Measurements from ENCODE around the gene TNFSF9.
"Not testable (repeated sequence)": the region's sequence is repeated elsewhere in the genome, so short reads cannot be mapped to it uniquely, and the experiment has no call there.

Gene TNFSF9

DNA sequence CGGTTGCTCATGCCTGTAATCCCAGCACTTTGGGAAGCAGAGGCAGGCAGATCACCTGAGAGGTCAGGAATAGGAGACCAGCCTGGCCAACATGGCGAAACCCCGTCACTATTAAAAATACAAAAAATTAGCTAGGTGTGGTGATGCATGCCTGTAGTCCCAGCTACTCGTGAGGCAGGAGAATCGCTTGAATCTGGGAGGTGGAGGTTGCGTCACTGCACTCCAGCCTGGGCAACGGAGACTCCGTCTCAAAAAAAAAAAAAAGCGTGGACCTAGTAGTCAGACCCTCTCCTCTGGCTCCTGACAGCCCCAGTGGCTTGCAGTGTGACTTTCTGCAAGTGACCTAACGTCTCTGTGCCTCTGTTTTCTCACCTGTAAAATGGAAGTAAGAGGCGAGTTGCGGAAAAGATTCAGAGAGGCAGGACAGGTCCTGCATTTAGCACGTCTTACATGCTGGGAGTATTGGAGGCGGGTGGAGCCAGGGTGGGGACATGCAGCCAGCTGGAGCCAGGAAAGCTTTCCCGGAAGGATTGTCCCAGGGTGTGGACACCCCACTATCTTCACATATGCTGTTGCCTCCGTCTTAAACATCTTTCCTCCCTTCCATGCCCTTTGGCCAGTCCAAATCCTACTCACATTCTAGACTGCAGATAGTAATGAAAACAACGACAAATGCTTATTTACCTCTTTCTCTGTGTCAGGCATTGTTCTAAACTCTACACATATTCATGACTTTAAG, 31.6 kb upstream of the TNFSF9 start:
- peaks cover 55% of the 10 kb centered on the region for H3K27me3 Mint-ChIP-seq

DNA sequence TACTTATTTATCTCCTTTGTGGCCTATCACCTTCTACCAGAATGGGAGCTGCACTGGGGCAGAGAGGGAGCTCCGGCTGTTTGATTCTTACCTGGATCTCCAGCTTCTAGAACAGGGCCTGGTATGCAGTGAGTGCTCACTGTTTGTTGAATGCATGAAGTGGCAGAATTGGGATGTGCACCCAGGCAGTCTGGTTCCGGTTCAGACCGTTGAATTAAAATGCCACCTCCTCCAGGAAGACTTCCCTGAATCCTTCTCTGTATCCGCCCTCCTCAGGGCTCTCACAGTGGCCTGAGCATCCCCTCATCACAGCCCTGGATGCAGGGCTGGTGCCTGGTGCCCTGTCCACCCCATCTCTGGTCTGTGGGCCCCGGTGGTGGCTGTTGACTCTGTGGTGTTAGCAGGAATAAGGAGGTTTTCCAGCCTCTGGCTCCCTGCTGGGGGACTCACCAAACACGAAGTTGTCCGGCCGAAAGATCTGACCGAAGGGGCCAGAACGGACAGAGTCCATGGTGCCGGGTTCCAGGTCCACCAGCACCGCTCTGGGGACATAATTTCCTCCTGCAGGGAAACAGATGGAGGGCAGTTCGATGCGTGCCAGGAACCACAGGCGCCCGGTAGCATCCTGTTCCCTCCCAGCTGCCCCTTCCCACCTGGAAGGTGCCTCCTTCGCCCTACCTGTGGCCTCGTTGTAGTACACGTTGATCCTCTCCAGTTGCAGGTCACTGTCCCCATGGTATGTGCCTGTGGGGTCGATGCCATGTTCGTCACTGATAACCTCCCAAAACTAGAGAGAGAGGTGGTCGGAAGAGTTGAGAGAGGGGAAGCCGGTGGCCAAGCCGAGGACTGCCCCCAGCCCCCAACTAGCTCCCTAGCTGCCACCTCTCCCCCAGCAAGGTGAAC, 29.7 kb upstream of the TNFSF9 start:
- Mint-ChIP-seq H3K27me3 (peaks cover 55% of the 10 kb centered on the region), H3K9me3 (no peaks in the 10 kb centered on the region), H3K27ac (no peak overlapping the region), H3K36me3 (no peaks in the 10 kb centered on the region), H3K4me1 (peaks cover 28% of the 10 kb centered on the region), H3K4me3 (peak overlapping the region; percentile 61)
- CTCF ChIA-PET: interaction anchor here (0.6 kb wide), 1 partner anchor 442 kb away, joined by 3 read pairs; no protein-coding TSS in a partner anchor
- DNase-seq: no peak

More for the DNA sequence above, 31.6 kb upstream of the TNFSF9 start:
- no peaks in the 10 kb centered on the region for H3K36me3 Mint-ChIP-seq
- peaks cover 20% of the 10 kb centered on the region for H3K4me1 Mint-ChIP-seq
- H3K4me3 Mint-ChIP-seq: no peak overlapping the region
- CTCF ChIA-PET: no interaction called here
- no peaks in the 10 kb centered on the region for H3K9me3 Mint-ChIP-seq
- no peak for DNase-seq
- no peak overlapping the region for H3K27ac Mint-ChIP-seq

DNA sequence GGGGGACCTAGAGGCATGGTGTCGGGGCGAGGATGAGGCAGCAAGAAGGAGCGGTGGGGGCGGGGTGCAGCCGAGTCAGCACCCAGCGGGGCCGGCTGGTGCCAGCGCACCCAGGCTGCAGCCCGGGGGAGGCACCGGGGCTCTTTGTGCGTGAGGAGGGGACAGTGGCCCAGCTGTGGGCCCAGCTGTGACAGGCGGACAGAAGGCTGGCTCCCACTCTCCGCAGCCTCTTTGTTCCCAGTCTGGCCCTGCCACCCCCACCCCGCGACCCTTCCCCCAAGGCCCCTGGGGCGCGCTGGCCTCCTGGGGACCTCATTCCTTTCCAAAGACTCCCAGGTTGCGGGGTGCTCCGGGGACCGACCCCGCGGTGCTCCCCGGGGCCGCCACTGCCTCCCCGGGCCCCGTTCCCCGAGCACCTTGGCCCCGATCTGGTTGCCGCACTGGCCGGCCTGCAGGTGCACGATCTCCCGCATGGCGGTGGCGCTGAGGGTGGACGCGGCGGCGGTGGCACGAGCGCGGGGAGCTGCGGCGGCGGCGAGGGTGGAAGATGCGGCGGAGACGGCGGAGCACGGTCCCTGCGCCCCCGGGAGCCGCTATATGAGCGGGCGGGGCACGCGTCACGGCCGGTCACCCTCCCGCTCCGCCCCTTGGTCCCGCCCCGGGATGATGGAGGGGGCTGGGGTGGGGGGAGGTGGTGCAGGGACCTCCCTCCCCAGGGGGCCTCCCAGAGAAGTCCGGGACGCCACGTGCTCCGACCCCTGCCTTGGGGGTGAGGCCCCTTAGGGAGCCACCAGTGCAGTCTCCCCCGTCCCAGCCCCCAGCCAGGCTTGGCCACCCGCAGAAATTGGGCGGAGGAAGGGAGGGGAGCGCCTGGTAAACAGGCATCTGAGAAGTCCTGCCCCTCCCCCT, 28.8 kb upstream of the TNFSF9 start, which contains the start of gene TUBB4A:
TSS of gene TUBB4A (minus strand) at position 570 of the 909 bp plus-strand sequence. CDS start at position 473, 97 bp downstream.
- no peak within 1 kb of the TSS for H3K27ac Mint-ChIP-seq
- H3K9me3 Mint-ChIP-seq: no peaks in the 10 kb centered on the region
- peaks cover 55% of the 10 kb centered on the region for H3K27me3 Mint-ChIP-seq
- H3K4me3 Mint-ChIP-seq: peak within 1 kb of the TSS; percentile 62
- DNase-seq: peak; percentile 63
- H3K4me1 Mint-ChIP-seq: peaks cover 28% of the 10 kb centered on the region
- CTCF ChIA-PET: interaction anchor here (0.6 kb wide), 2 partner anchors 30 to 441 kb away, joined by 3 to 4 read pairs; no protein-coding TSS in a partner anchor
- no peaks in the 10 kb centered on the region for H3K36me3 Mint-ChIP-seq

DNA sequence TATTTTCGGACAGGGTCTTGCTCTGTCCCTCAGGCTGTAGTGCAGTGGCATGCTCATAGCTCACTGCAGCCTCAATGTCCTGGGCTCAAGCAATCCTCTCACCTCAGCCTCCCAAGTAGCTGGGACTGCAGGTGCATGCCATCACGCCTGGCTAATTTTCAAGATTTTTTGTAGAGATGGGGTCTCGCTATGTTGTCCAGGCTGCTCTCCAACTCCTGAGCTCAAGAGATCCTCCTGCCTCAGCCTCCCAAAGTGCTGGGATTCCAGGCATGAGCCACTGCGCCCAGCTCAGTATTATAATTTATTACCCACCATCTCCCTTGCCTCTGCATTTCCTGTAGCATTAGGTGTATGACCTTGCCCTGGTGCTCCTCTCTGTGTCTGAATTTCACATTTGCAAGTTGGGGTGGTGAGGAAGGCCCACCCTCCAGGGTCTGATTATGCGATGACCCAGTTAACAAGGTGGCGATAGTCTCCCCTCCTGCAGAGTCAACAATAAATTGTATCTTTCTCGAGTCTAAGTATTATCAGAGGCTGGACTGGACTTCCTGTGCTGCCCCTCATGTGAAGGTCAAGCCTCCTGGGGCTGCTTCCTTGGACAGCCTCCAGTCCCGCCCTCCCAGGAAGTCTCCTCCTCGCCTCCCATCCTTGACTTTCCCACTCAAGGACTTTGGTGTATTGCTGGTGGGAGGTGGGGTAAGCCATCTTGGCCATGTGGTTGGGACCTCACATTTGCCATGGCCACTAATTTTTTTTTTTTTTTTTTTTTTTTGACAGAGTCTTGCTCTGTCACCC, 27.2 kb upstream of the TNFSF9 start:
- peak overlapping the region; percentile 29 for H3K4me3 Mint-ChIP-seq
- no peak for DNase-seq
- H3K9me3 Mint-ChIP-seq: no peaks in the 10 kb centered on the region
- CTCF ChIA-PET: interaction anchor here (0.6 to 1.9 kb wide), 4 partner anchors 11 to 360 kb away, joined by 3 to 5 read pairs (median 4); partner anchors contain the start of gene DENND1C
- H3K4me1 Mint-ChIP-seq: peaks cover 25% of the 10 kb centered on the region
- H3K36me3 Mint-ChIP-seq: no peaks in the 10 kb centered on the region
- peaks cover 54% of the 10 kb centered on the region for H3K27me3 Mint-ChIP-seq
- no peak overlapping the region for H3K27ac Mint-ChIP-seq

DNA sequence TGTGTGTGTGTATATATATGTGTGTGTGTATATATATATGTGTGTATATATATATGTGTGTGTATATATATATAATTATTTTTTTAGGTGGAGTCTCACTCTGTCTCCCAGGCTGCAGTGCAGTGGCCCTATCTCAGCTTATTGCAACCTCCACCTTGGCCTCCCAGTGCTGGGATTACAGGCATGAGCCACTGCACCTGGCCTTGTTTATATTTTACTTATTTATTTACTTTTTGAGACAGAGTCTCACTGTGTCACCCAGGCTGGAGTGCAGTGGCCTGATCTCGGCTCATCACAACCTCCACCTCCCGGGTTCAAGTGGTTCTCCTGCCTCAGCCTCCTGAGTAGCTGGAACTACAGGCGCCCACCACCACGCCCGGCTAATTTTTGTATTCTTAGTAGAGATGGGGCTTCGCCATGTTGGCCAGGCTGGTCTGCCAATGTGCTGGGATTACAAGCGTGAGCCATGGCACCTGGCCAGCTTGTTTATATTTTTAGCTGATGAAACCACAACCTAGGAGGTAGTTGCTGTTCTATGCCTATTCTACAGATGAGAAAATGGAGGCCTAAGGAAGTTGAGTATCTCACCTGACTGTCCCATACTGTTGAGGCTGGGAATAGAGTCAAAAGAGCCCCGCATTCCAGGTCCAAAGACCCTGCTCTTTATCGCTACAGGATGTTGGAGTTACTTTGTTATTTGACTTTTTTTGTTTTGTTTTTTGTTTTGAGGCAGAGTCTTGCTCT, 22.6 kb upstream of the TNFSF9 start:
- not testable (repeated sequence) for H3K36me3 Mint-ChIP-seq, H3K27ac Mint-ChIP-seq, H3K4me3 Mint-ChIP-seq, H3K9me3 Mint-ChIP-seq, DNase-seq
- peaks cover 16% of the 10 kb centered on the region for H3K27me3 Mint-ChIP-seq
- peaks cover 15% of the 10 kb centered on the region for H3K4me1 Mint-ChIP-seq
- CTCF ChIA-PET: interaction anchor here (1.2 kb wide), 1 partner anchor 10 kb away, joined by 4 read pairs; no protein-coding TSS in a partner anchor

DNA sequence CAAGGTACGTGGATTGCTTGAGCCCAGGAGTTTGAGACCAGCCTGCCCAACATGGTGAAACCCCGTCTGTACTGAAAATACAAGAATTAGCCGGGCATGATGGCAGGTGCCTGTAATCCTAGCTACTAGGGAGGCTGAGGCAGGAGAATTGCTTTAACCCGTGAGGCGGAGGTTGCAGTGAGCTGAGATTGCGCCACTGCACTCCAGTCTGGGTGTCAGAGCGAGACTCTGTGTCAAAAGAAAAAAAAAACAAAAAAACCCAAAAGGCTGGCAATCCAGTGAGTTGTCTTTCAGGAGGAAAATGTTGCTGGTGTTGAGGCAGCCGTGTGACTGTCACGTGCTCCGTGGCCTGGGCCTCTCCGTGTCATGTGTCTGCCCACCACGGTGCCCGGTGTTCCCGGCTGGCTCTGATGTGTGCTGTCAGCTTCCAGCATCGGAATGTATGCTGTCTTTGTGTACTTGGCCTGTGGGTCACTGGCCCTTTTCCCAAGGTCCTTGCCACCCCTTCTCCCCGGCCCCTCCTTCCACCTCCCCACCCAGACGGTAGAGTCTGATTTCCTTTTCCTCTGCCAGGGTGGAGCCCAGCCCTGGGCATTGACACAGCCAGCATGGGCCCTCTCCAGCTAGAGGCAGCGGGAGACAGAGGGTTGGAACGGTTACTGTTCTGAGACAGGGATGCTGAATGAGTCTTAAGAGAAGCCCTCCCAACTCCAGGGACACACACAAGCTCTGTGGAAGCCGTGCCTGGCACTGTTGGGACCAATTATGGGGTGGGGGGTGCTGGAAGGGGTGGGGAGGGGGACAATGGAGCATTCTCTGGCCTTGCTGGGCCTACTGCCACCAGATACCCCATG, 21.5 kb upstream of the TNFSF9 start:
- DNase-seq: no peak

DNA sequence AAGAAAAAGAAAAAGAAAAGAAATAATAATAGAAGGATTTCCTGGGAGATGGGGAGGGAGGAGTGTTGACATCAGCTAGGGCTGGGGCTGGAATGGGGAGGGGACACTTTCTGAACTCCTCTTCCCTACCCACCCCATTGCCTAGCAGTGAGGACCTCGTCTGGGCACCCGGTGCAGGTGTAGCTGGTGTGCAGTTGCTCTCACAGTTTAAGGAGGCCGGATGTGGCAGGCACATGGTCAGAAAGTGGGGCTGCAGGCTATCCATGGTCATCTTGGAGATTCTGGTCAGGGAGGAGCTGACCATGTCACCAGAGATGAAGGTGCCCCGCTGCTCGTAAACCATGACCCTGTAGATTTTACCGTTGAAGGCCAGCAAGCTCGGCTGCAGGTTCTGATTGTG, 20.2 kb upstream of the TNFSF9 start:
- Mint-ChIP-seq H3K4me3 (no peak overlapping the region), H3K36me3 (no peaks in the 10 kb centered on the region), H3K9me3 (no peaks in the 10 kb centered on the region), H3K27me3 (peaks cover 17% of the 10 kb centered on the region), H3K27ac (no peak overlapping the region), H3K4me1 (peaks cover 9% of the 10 kb centered on the region)
- no peak for DNase-seq
- CTCF ChIA-PET: interaction anchor here (0.6 kb wide), 1 partner anchor 104 kb away, joined by 3 read pairs; no protein-coding TSS in a partner anchor

More for the DNA sequence above, 21.5 kb upstream of the TNFSF9 start:
- Mint-ChIP-seq H3K9me3 (no peaks in the 10 kb centered on the region), H3K4me1 (peaks cover 10% of the 10 kb centered on the region), H3K27me3 (peaks cover 13% of the 10 kb centered on the region), H3K36me3 (no peaks in the 10 kb centered on the region), H3K4me3 (no peak overlapping the region), H3K27ac (no peak overlapping the region)
- CTCF ChIA-PET: no interaction called here

DNA sequence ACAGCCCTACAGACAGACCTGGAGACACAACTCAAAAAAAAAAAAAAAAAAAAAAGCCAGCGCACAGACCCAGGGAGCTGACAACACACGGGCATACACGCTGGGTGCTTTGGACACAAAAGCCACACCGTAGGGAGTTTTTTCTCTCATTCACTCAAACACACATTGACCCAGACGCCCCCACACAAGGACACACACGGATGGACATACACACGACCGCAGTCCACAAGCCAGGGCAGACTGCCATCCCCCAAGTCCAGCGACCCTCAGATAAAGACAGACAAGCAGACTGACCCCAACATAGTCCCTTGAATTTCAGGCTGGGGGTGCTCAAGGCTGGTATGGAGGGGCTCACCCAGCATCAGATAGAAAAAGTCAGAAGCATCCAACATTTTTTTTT, 16.7 kb upstream of the TNFSF9 start:
- Mint-ChIP-seq H3K4me3 (no peak overlapping the region), H3K4me1 (peaks cover 33% of the 10 kb centered on the region), H3K27me3 (peaks cover 18% of the 10 kb centered on the region), H3K27ac (no peak overlapping the region), H3K36me3 (no peaks in the 10 kb centered on the region), H3K9me3 (no peaks in the 10 kb centered on the region)
- DNase-seq: no peak
- CTCF ChIA-PET: no interaction called here

DNA sequence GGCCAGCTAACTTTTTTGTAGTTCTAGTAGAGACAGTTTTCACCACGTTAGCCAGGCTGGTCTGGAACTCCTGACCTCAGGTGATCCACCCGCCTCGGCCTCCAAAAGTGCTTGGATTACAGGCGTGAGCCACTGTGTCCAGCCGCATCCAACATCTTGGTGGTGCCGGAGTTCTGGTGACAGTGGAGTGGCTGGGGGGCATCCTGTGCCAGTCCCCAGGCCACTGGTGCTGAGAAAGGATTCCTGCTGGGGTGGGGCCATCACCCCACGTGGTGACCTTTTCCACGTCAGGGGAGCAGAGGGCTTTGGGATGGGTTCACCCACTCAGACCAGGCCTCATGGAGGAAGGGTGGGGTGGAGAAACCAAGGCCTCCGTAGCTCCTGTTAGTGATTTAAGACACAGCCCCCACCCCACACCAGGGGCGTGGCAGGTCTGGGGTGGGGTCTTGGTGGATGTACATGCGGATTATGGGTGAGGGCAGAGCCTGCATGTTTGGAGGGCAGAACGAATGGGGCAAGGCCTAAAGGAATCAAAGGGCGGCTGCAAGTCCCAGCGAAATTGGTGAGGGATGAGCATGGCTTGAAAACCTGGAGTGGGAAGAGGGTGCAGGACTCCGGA, 15.8 kb upstream of the TNFSF9 start:
- H3K27ac Mint-ChIP-seq: peak overlapping the region; percentile 83
- no peak for DNase-seq
- H3K4me1 Mint-ChIP-seq: peaks cover 37% of the 10 kb centered on the region
- H3K9me3 Mint-ChIP-seq: no peaks in the 10 kb centered on the region
- CTCF ChIA-PET: no interaction called here
- peak overlapping the region; percentile 49 for H3K4me3 Mint-ChIP-seq
- no peaks in the 10 kb centered on the region for H3K36me3 Mint-ChIP-seq
- peaks cover 22% of the 10 kb centered on the region for H3K27me3 Mint-ChIP-seq

DNA sequence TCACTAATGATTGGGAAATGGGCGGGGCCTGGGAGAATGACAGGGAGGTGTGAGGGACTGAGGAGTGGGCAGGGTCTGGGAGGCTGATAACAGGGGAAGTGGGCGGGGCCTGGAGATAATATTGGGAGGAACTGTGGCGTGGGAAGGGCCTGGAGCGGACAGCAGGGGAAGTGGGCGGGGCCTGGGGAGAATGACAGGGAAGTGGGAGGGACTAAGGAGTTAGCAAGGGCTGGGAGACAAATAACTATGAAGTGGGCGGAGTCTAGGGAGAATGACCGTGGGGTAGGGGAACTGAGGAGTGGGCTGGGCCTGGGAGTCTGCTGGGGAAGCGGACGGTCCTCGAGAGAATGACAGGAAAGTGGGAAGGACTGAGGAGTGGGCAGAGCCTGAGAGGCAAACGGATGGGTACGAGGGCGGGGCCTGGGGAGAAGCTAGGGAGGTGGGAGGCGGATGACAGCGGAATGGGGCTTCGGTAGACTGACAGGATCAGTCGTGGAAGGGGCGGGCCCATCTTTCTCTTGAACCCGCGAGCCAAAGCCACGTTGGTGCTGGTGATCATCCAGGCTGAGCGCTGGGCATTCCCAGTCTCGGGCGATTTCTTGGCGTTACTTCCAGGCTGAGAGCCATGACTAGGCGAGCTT, 14.7 kb upstream of the TNFSF9 start:
- peak overlapping the region; percentile 89 for H3K4me3 Mint-ChIP-seq
- CTCF ChIA-PET: interaction anchor here (0.6 to 3.0 kb wide), 19 partner anchors 11 to 352 kb away, joined by 3 to 33 read pairs (median 4); partner anchors contain the start of genes DENND1C and GPR108

More for the DNA sequence above, 14.7 kb upstream of the TNFSF9 start:
- H3K27ac Mint-ChIP-seq: peak overlapping the region; percentile 88
- peak; percentile 88 for DNase-seq
- H3K36me3 Mint-ChIP-seq: no peaks in the 10 kb centered on the region
- peaks cover 37% of the 10 kb centered on the region for H3K4me1 Mint-ChIP-seq
- H3K27me3 Mint-ChIP-seq: peaks cover 23% of the 10 kb centered on the region
- no peaks in the 10 kb centered on the region for H3K9me3 Mint-ChIP-seq
